NCI-H2196 treated with DMSO at 0.1 percent for 48 hours (cell line): ENCODE data around the gene HOXB6.

Source experiments
- DNase-seq: peaks from one replicate; lab custom pipeline; 2025; ENCODE audit not compliant: unreplicated experiment; lab: John Stamatoyannopoulos, UW

Gene HOXB6

GRCh38 chr17:48622857-48623256 lies 18.1 kb upstream of the HOXB6 start:
- DNase-seq: no peak

DNA sequence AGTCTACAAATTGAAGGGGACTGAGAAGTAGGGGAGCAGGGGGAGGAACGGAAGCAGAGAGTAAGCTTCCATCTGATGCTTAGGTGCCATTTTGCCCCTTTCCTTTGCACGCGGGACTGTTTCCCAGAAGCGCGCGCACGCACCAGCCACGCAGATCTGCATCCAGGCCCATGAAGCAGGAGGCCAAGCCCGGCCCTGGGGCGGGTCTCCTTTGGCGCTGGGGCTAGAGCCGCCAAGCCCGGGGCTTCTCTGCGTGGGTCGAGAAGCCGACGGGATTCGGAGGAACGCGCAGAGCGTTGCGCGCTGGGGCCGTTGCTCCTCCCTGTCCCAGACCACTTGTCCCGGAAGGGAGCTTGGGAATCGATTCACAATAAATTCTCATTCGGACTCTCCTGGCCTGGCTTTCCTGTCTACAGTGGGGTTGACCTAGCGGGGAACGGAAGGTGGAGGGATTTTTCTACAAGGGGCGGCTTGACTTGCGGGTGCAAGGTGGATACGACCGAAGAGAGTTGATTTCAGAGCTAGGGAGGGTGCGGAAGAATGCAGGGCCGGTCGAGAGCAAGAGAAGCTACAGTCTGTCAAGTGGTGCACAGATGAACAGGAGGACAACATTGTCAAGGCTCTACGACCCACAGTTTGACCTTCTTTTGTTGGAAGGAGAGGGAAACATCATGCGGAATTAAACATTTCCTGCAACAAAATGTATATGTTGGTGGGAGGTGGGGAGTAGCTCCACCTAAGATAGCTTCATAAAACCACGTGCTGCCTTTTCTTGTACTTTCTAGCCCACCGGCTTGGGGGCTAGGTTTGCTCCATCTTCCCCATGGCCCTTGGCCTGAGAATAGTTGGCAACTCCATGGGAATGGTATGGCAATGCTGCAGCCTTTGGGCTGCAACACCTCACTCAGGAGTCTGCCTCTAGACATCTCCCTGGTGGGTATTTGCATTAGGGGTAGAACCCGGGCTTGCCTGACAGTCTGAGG lies 16.9 kb upstream of the HOXB6 start:
- DNase-seq: no peak

- no peak for DNase-seq
Measured at GRCh38 chr17:48620461-48621139, 15.8 kb upstream of the HOXB6 start.

DNA sequence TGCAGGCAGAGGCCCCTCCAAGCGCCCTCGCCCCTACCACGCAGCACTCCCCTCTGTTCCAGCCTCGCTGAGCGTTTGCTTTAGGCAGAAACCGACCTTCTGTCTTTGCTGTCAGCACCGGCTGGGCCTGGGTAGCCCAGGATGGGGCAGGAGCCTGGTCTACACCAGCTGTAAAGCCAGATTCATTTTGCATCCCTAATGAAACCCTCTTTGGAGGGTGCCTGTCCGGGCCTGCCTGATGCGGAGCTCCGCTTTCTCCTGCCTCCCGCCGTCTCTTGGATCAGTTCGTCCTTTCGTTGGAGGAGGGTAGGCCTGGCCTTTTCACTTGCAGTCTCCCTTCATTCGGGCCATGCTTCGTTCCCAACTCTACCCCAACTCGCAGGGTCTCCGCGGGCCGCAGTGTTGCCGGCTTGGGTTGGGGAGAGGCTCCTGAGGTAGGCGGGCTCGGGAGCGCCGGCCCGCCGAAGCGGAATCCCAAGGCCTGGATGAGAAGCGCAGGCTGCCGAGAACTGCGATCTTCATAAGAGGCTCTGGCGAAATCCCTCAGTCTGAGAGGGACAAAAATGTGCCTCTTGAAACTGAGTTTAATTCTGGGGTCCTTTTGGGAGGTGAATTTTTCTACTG lies 15.2 kb upstream of the HOXB6 start:
- no peak for DNase-seq

GRCh38 chr17:48618256-48618896 lies 13.6 kb upstream of the HOXB6 start:
- DNase-seq: peak; percentile 80

- no peak for DNase-seq
Measured at GRCh38 chr17:48617471-48618255, 12.9 kb upstream of the HOXB6 start.

DNA sequence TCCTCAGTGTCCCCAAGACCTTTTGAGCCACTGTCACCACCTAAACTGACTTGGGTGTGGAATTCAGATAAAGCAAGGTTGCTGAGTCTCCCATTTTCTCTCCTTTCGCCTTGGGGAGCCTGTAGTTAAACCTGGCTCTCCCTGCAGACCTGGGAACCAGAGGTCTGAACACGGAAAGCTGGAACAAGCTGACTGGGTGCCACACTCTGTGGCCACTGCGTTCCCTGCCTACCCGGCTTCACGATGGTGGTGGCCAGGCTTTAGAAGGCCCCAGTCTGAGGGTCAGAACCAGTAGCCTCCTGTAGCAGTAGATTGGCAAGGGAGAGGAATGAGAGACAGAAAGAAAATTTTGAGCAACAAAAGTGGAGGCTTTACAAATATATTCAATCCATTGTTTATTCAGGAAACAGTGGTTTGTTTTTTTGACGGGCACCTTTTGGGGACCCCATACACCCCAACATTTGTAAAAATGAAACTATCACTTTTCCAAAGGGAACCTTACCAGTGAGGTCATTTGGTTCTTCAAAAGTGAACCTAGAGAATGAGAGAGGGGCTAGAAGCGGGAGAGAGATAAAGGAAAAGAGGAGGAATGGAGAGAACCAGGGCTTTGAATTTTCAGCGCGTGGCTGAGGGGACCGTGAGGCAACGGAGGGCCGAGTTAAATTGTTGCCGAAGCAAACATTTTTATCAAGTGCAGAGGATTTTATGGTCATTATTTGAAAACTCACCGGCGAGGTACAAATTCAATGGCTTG lies 12.1 kb upstream of the HOXB6 start:
- DNase-seq: no peak

GRCh38 chr17:48615963-48616716 lies 11.4 kb upstream of the HOXB6 start:
- no peak for DNase-seq

DNA sequence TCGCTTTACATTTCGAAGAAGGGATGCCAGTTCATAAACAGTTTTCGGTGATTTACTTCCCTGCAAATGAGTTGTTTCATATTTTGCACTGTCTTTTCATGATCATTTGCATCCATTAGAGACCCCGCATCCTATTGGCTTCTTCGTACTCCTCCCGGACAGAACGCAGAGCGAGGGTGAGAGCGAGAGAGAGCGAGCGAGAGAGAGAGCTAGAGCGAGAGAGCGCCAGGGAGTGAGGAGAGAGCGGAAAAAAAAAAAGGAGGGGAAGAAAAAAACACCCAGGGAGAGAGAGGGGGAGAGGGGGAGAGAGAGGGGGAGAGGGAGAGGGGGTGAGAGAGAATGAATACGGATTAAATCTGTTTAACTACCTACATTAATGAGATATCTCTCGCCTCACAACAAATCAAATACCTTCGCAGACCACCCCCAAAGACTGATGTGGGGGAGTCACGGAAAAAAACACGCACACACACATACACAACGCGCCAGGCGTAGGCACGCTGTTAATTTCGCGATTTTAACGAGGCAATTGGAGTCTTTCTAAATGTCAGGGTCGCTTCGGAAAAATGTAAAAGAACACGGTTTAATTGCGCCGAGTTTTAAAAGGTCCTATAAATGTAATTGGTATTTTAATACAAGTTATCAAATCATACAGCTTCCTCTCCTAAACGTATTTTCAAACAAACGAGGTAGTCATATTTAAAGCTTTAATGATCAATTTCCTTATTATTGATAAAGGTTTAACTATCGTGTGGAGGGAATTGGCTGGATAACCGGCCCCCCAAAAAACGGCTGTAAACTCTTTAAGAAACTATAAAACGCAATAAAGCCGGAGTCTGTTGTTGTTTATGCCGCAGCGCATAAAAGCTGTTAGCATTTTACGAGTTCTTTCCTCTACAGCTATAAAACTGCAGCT lies 10.5 kb upstream of the HOXB6 start, which contains the start of gene HOXB8:
Gene HOXB8 (minus strand): TSS at position 246 of the 916 bp plus-strand sequence. CDS start 588 bp downstream, outside the sequence.
- no peak for DNase-seq

DNA sequence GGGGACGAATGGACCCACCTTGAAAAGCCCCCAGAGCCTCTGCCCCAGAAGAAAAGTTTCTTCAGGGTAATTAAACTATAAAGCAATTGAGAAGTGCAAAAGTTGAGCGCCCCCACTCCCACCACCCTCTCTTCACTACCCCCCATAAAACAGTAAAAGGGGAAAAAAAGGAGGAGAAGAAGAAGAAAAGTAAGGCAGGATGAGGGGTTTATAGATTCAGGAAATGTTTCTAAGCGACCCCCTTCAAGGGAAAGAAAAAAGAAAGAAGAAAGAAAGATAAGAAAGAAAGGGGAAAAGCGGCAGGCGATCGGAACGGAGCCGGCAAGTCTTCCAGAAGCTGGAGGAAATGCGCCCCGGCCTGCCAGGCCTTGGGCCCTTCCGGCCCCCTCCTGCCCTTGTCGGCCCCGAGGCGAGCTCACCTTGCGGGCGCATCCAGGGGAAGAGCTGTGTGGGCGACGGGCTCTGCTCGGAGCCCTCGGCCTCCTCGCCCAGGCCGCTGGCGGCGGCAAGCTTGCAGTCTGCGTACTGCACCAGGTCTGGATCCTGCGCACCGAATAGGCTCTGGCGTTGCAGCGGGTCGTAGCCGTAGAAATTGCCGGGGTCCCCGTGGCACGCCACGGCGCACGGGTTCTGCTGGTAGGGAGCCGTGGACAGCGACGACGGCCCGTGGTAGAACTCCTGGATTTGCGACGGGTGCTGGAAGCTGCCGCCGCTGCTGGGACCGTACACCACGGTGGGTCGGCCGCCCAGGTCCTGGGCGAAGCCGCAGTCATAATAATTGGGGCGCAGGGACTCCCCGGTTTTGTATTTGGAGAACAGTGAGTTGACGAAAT lies 9.3 kb upstream of the HOXB6 start:
- DNase-seq: no peak

- no peak for DNase-seq
Measured at GRCh38 chr17:48612854-48613691, 8.3 kb upstream of the HOXB6 start.

GRCh38 chr17:48612456-48612853 lies 7.7 kb upstream of the HOXB6 start:
- DNase-seq: no peak

- no peak for DNase-seq
Measured at GRCh38 chr17:48611681-48612455, 7.1 kb upstream of the HOXB6 start.

- no peak for DNase-seq
Measured at GRCh38 chr17:48611213-48611612, 6.4 kb upstream of the HOXB6 start.
